SK-N-SH treated with all-trans-retinoic acid at 6 μM for 48 hours (cell line): ENCODE results near the gene CLEC17A.

Experiments used
- OSR1 ChIP-seq: fragments of 250-450 bp; sonication (Bioruptor Pico); IDR thresholded peaks from 2 replicates; pipeline ENCODE4 v1.8.0; 2022; ENCODE audit warnings: moderate library complexity, mild to moderate bottlenecking, inconsistent platforms
- PPARA ChIP-seq: fragments of 250-450 bp; sonication (Bioruptor Pico); IDR thresholded peaks from 2 replicates; pipeline ENCODE4 v1.5.0; 2020; ENCODE audit warnings: mild to moderate bottlenecking, borderline replicate concordance
- SNAI2 ChIP-seq: fragments of 250-450 bp; sonication (Bioruptor Pico); IDR thresholded peaks from 2 replicates; pipeline ENCODE4 v1.5.0; 2020; ENCODE audit warnings: mild to moderate bottlenecking, moderate library complexity
- ZFP3 ChIP-seq: fragments of 250-450 bp; sonication (Bioruptor Pico); IDR thresholded peaks from 2 replicates; pipeline ENCODE4 v1.5.0; 2020; ENCODE audit warnings: mild to moderate bottlenecking, moderate library complexity
- ZFP30 ChIP-seq: fragments of 450-650 bp; formaldehyde crosslinking; IDR thresholded peaks from 2 replicates; pipeline ENCODE4 v1.5.0; 2022; ENCODE audit warnings: mild to moderate bottlenecking, moderate library complexity
- TF ChIP-seq, protein P1 (sequence below): fragments of 250-450 bp; sonication (Bioruptor Pico); IDR thresholded peaks from 2 replicates; pipeline ENCODE4 v1.8.0; 2020; ENCODE audit warnings: mild to moderate bottlenecking, moderate library complexity, borderline replicate concordance

DNA sequence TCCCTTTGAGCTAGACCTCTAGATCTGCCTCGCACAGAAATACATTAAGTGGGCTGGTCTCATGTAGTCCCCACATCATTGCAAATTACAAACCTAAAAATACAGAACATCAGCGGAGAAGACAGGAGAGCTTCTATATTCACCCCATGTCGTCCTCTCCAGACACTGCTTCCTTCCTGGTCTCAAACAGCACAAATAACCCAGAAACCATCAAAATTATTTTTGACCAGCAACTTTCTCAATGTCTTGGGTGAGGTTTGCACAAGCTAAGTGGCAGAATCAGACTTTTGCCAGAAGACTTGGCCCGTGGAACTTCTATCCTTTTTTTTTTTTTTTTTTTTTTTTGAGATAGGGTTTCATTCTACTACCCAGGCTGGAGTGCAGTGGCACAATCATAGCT lies 28.2 kb downstream of the CLEC17A start:
- TF ChIP-seq PPARA, result no peak
- no peak for TF ChIP-seq SNAI2 (CRISPR knock-in tag)
- TF ChIP-seq, protein P1, sequence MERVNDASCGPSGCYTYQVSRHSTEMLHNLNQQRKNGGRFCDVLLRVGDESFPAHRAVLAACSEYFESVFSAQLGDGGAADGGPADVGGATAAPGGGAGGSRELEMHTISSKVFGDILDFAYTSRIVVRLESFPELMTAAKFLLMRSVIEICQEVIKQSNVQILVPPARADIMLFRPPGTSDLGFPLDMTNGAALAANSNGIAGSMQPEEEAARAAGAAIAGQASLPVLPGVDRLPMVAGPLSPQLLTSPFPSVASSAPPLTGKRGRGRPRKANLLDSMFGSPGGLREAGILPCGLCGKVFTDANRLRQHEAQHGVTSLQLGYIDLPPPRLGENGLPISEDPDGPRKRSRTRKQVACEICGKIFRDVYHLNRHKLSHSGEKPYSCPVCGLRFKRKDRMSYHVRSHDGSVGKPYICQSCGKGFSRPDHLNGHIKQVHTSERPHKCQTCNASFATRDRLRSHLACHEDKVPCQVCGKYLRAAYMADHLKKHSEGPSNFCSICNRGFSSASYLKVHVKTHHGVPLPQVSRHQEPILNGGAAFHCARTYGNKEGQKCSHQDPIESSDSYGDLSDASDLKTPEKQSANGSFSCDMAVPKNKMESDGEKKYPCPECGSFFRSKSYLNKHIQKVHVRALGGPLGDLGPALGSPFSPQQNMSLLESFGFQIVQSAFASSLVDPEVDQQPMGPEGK (CRISPR knock-in tag), result no peak
- no peak for TF ChIP-seq ZFP30 (CRISPR knock-in tag)
- TF ChIP-seq ZFP3, result no peak
- TF ChIP-seq OSR1 (CRISPR knock-in tag), result no peak
